ENCODE results near the gene IL17D.

Gene IL17D

GRCh38 chr13:20686863-20687579, 16.5 kb upstream of the IL17D start:
- H3K4me2 ChIP-seq = no peak overlapping the region
- no peaks in the 10 kb centered on the region for H3K27me3 ChIP-seq

DNA sequence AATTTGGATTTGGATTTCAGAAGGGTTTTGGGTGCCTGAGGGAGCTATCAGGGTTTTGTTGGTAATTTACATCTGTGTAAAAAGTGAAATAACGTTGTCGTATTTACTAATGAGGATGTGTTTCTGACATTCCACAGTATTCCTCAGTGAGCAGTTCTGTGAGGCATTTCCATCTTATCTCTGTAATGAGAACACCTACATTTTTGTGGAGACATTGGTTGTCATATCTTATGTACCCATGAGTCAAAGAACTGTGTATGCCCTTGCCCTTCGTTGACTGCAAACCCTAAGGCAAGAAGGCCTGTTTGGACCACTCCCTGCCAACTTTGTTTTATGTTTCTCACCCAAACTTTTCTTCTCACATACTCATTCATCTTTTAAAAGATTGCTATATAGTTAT, 14.2 kb upstream of the IL17D start:
- Histone ChIP-seq H4K20me1 (no peaks in the 10 kb centered on the region), H3K27me3 (no peaks in the 10 kb centered on the region), H3K36me3 (no peaks in the 10 kb centered on the region), H3K27ac (no peak overlapping the region), H3K4me2 (no peak overlapping the region), H3K4me3 (no peak overlapping the region), H3K9me3 (no peaks in the 10 kb centered on the region), H3K9ac (no peak overlapping the region), H3K4me1 (no peaks in the 10 kb centered on the region)
- no peak for TF ChIP-seq Cebpa-rat (IDR thresholded peaks at IDR 0.05)

More at GRCh38 chr13:20686863-20687579, 16.5 kb upstream of the IL17D start:
- Histone ChIP-seq H4K20me1 (no peaks in the 10 kb centered on the region), H3K27ac (no peak overlapping the region), H3K4me1 (no peaks in the 10 kb centered on the region), H3K9me3 (no peaks in the 10 kb centered on the region), H3K9ac (no peak overlapping the region), H3K4me3 (no peak overlapping the region), H3K36me3 (no peaks in the 10 kb centered on the region)
- TF ChIP-seq Cebpa-rat (IDR thresholded peaks at IDR 0.05) = no peak

DNA sequence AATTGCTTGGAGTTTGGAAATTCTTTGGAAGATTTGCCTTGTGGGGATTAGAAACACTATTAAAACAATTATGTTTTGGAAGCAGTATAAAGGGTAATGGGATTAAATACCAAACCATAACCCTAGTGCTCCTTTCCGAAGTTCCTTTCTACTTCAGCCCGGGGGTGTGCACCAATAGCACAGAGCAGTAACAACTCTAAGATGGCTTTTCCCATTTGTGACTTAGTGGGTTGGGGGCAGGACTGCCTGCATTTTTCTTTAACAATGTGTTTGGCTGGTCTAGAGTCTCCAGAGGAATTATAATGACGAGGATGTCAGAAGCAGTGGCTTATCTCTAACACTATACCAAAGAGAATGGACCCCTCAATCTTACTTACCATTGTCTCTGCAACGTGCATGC, 11.9 kb upstream of the IL17D start:
- Histone ChIP-seq H3K27ac (no peak overlapping the region), H4K20me1 (no peaks in the 10 kb centered on the region), H3K4me1 (peaks cover 13% of the 10 kb centered on the region), H3K27me3 (no peaks in the 10 kb centered on the region), H3K36me3 (no peaks in the 10 kb centered on the region), H3K4me2 (no peak overlapping the region), H3K9ac (no peak overlapping the region), H3K4me3 (no peak overlapping the region), H3K9me3 (no peaks in the 10 kb centered on the region)
- TF ChIP-seq Cebpa-rat (IDR thresholded peaks at IDR 0.05) = no peak

DNA sequence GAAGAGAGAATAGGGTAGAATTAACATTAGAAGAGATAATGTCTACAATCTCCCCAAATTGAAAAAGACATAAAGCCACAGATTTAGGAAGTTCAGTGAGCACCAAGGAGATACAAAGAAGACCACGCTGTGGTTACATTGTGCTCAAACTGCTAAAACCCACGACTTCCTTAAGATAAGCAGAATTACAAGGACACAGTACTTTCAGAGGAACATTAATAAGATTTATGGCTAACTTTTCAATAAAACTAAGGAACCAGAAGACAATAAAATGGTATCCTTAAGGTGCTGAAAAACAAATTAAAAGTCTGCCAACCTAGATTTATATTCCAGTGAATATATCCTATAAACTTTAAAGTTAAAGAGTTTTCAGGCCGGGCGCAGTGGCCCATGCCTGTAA, 7.4 kb upstream of the IL17D start:
- Histone ChIP-seq H3K4me2 (peak overlapping the region; percentile 4; the same call in 1 of the 2 replicates), H3K4me1 (peaks cover 13% of the 10 kb centered on the region), H3K9ac (no peak overlapping the region), H4K20me1 (no peaks in the 10 kb centered on the region), H3K4me3 (no peak overlapping the region), H3K27ac (no peak overlapping the region), H3K27me3 (no peaks in the 10 kb centered on the region), H3K9me3 (no peaks in the 10 kb centered on the region), H3K36me3 (no peaks in the 10 kb centered on the region)
- TF ChIP-seq Cebpa-rat (IDR thresholded peaks at IDR 0.05) = no peak

- Histone ChIP-seq H3K27me3 (no peaks in the 10 kb centered on the region), H3K27ac (no peak overlapping the region), H3K9me3 (no peaks in the 10 kb centered on the region), H3K4me3 (no peak overlapping the region), H4K20me1 (no peaks in the 10 kb centered on the region), H3K4me2 (no peak overlapping the region), H3K36me3 (no peaks in the 10 kb centered on the region), H3K9ac (no peak overlapping the region), H3K4me1 (peaks cover 30% of the 10 kb centered on the region)
- no peak for TF ChIP-seq Cebpa-rat (IDR thresholded peaks at IDR 0.05)
Measured at GRCh38 chr13:20699715-20700114, 3.8 kb upstream of the IL17D start.

GRCh38 chr13:20700288-20700687, 3.2 kb upstream of the IL17D start:
- no peak overlapping the region for H3K4me3 ChIP-seq
- no peaks in the 10 kb centered on the region for H3K27me3 ChIP-seq
- no peaks in the 10 kb centered on the region for H3K36me3 ChIP-seq
- peaks cover 30% of the 10 kb centered on the region for H3K4me1 ChIP-seq
- H4K20me1 ChIP-seq = no peaks in the 10 kb centered on the region
- H3K27ac ChIP-seq = no peak overlapping the region
- no peak for TF ChIP-seq Cebpa-rat (IDR thresholded peaks at IDR 0.05)
- H3K9ac ChIP-seq = no peak overlapping the region
- H3K4me2 ChIP-seq = no peak overlapping the region
- H3K9me3 ChIP-seq = no peaks in the 10 kb centered on the region

GRCh38 chr13:20701461-20701860, 2.0 kb upstream of the IL17D start:
- peak overlapping the region; percentile 83 for H3K4me2 ChIP-seq
- no peaks in the 10 kb centered on the region for H3K27me3 ChIP-seq
- H3K27ac ChIP-seq = no peak overlapping the region
- peaks cover 18% of the 10 kb centered on the region for H3K4me1 ChIP-seq
- no peak overlapping the region for H3K4me3 ChIP-seq
- H3K9me3 ChIP-seq = no peaks in the 10 kb centered on the region
- H3K9ac ChIP-seq = no peak overlapping the region
- H3K36me3 ChIP-seq = no peaks in the 10 kb centered on the region
- no peak for TF ChIP-seq Cebpa-rat (IDR thresholded peaks at IDR 0.05)
- H4K20me1 ChIP-seq = no peaks in the 10 kb centered on the region

- Histone ChIP-seq H3K4me3 (peak overlapping the region; percentile 81), H3K4me1 (peaks cover 17% of the 10 kb centered on the region), H3K36me3 (no peaks in the 10 kb centered on the region), H3K9ac (peak overlapping the region; percentile 82), H3K27ac (peak overlapping the region; percentile 81), H3K9me3 (no peaks in the 10 kb centered on the region), H3K27me3 (no peaks in the 10 kb centered on the region), H4K20me1 (no peaks in the 10 kb centered on the region), H3K4me2 (peak overlapping the region; percentile 83)
- TF ChIP-seq Cebpa-rat (IDR thresholded peaks at IDR 0.05) = no peak
Measured at GRCh38 chr13:20702530-20702914, 977 bp upstream of the IL17D start.

- Histone ChIP-seq H3K4me2 (peak overlapping the region; percentile 83), H3K27me3 (no peaks in the 10 kb centered on the region), H3K27ac (peak overlapping the region; percentile 81), H4K20me1 (no peaks in the 10 kb centered on the region), H3K4me1 (peaks cover 17% of the 10 kb centered on the region), H3K9ac (peak overlapping the region; percentile 82), H3K36me3 (no peaks in the 10 kb centered on the region), H3K4me3 (peak overlapping the region; percentile 81), H3K9me3 (no peaks in the 10 kb centered on the region)
- no peak for TF ChIP-seq Cebpa-rat (IDR thresholded peaks at IDR 0.05)
Measured at GRCh38 chr13:20703780-20704458, 420 bp downstream of the IL17D start.

GRCh38 chr13:20704459-20705069, 1.1 kb downstream of the IL17D start:
- peaks cover 17% of the 10 kb centered on the region for H3K4me1 ChIP-seq
- no peak for TF ChIP-seq Cebpa-rat (IDR thresholded peaks at IDR 0.05)
- no peaks in the 10 kb centered on the region for H3K36me3 ChIP-seq
- no peak overlapping the region; the same call in 1 of the 2 replicates for H3K4me2 ChIP-seq
- no peaks in the 10 kb centered on the region for H4K20me1 ChIP-seq
- no peak overlapping the region for H3K4me3 ChIP-seq
- H3K27ac ChIP-seq = no peak overlapping the region
- H3K9ac ChIP-seq = no peak overlapping the region
- H3K9me3 ChIP-seq = no peaks in the 10 kb centered on the region
- no peaks in the 10 kb centered on the region for H3K27me3 ChIP-seq
